ENCODE results near the gene FBXO3. TPM values are rescaled to one million over a fixed set of nuclear protein-coding genes. Genes with fewer than 3 reads are reported as not detected.

FBXO3 gene
- total RNA-seq, 1 experiment from 2014 or later = 18.9 TPM

DNA sequence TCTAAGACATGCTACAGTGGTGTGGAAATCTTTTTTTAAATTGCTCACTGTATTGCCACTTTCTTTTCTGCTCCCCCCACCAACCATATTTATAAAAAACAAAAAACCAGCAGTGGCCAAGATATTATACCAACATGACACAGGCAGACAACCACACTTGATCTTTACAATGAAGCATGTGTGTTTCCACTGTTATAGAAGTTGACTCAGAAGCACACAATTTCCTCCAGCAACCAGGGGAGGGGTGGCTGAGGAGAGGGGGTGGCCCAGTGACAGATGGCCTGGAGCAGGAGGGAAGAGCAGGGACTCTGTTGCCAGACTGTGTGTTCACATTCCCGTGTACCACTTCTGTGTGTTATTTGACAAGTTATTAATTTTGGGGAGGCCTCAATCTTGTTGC lies 52.9 kb downstream of the FBXO3 start:
- Histone ChIP-seq H2AK5ac (ENCODE audit: insufficient read length, low read length) (no peak overlapping the region), H3K4me1 (ENCODE audit: insufficient read depth, low read length) (peaks cover 3% of the 10 kb centered on the region; the same call in 1 of the 2 replicates), H3T11ph (ENCODE audit: low read length) (no peak overlapping the region), H4K5ac (ENCODE audit: insufficient read length, low read depth, low read length) (no peak overlapping the region), H3K9ac (ENCODE audit: extremely low read depth, insufficient read length, low read length) (no peak overlapping the region), H2BK5ac (ENCODE audit: insufficient read length, low read length) (no peak overlapping the region), H4K20me1 (ENCODE audit: control insufficient read depth, insufficient read depth, insufficient read length) (no peaks in the 10 kb centered on the region), H3K23ac (ENCODE audit: insufficient read length, low read depth, low read length) (no peak overlapping the region), H2AFZ (ENCODE audit: low read length) (no peak overlapping the region), H4K91ac (ENCODE audit: insufficient read length, low read depth, low read length) (no peak overlapping the region), H2BK12ac (ENCODE audit: insufficient read length, low read depth, low read length) (no peak overlapping the region), H2BK120ac (ENCODE audit: low read depth, low read length, poor library complexity, severe bottlenecking) (no peak overlapping the region), H4K8ac (replicated peaks; ENCODE audit: insufficient read length, low read depth, low read length) (no peak overlapping the region), H3K56ac (ENCODE audit: insufficient read length, low read depth, low read length) (no peak overlapping the region), H3K27me3 (ENCODE audit: insufficient read depth, low read length) (no peaks in the 10 kb centered on the region), H2BK20ac (ENCODE audit: low read depth, low read length, poor library complexity, severe bottlenecking) (no peak overlapping the region), H3K79me1 (ENCODE audit: insufficient read depth, low read depth, low read length, poor library complexity, severe bottlenecking) (no peaks in the 10 kb centered on the region), H3K9me3 (ENCODE audit: control insufficient read depth, low read depth, low read length) (no peaks in the 10 kb centered on the region), H3K18ac (ENCODE audit: insufficient read length, low read depth, low read length) (no peak overlapping the region), H3K4ac (ENCODE audit: low read depth, low read length) (no peak overlapping the region), H3K23me2 (ENCODE audit: insufficient read length, low read depth, low read length, poor library complexity, severe bottlenecking) (no peaks in the 10 kb centered on the region), H3K79me2 (ENCODE audit: insufficient read depth, low read length) (no peaks in the 10 kb centered on the region; the same call in 1 of the 2 replicates), H3K4me2 (ENCODE audit: insufficient read depth, insufficient read length, low read length) (no peak overlapping the region), H3K14ac (ENCODE audit: insufficient read depth, low read length) (no peak overlapping the region), H2BK15ac (ENCODE audit: low read depth, low read length) (no peak overlapping the region), H3K27ac (ENCODE audit: insufficient read length, low read depth, low read length) (no peak overlapping the region)
- TF ChIP-seq, protein P1, sequence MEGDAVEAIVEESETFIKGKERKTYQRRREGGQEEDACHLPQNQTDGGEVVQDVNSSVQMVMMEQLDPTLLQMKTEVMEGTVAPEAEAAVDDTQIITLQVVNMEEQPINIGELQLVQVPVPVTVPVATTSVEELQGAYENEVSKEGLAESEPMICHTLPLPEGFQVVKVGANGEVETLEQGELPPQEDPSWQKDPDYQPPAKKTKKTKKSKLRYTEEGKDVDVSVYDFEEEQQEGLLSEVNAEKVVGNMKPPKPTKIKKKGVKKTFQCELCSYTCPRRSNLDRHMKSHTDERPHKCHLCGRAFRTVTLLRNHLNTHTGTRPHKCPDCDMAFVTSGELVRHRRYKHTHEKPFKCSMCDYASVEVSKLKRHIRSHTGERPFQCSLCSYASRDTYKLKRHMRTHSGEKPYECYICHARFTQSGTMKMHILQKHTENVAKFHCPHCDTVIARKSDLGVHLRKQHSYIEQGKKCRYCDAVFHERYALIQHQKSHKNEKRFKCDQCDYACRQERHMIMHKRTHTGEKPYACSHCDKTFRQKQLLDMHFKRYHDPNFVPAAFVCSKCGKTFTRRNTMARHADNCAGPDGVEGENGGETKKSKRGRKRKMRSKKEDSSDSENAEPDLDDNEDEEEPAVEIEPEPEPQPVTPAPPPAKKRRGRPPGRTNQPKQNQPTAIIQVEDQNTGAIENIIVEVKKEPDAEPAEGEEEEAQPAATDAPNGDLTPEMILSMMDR (conservative IDR thresholded peaks at IDR 0.05) = no peak
- Mint-ChIP-seq H3K4me1 (peaks cover 16 to 17% of the 10 kb centered on the region in 2 experiments), H3K36me3 (ENCODE audit: insufficient read depth in 1 of 3, low read depth in 3 of 3) (peaks cover 0 to 33% (median 31%) of the 10 kb centered on the region in 3 experiments; a peak in 6 of 7 replicates), H3K4me3 (no peak overlapping the region), H3K27me3 (ENCODE audit: low read depth) (no peaks in the 10 kb centered on the region), H3K9me3 (no peaks in the 10 kb centered on the region), H3K27ac (no peak overlapping the region; a peak in 1 of 7 replicates)
- no CpG with 5 or more reads among the region's 1 CpG for WGBS (ENCODE audit: extremely low coverage, insufficient read length, low lambda C conversion rate)
- DNase-seq = no peak

Measured in H9 (cell line).